ENCODE results near the gene CPTP. TPM values are rescaled to one million over a fixed set of nuclear protein-coding genes. Genes with fewer than 3 reads are reported as not detected.
A peak's percentile ranks its signal among the peaks of the same experiment; 100 is the strongest.

The CPTP gene
- polyA plus RNA-seq, 6 donors from 2014 or later: 7.9 to 16.9 (median 10.7) TPM

DNA sequence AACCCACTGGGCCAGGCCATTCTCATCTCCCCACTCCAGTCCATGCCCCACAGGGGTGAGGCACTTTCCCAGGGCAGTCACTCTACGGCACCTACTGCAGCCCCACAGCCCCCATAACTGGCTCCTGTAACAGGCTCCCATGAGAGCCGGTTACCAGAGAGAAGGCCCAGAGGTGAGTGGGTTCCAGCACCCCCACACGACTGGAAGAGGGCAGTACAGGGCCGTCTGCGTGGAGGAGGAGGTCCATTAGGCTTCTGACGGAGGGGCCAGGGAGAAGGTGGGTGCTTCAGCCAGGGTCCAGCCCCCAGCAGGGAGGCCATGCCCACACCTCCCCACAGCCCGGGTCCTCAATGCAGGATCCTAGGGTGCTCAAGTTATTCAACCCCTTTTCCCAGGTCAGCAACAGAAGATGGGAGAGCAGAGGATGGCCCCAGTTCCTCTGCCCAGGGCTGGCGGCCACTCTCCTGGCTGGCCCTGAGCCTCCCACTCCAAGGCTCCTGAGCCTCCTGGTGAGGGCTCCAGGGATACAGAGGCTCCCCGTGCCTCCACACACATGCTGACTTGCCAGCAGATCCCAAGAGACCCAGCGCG, 18.4 kb upstream of the CPTP start:
- ATAC-seq (ENCODE audit: low read depth in 2 of 2) (no peak), DNase-seq (no peak)
- Mint-ChIP-seq H3K27ac (peak overlapping the region; percentile 75 to 94 (median 80)), H3K36me3 (no peaks in the 10 kb centered on the region), H3K9me3 (no peaks in the 10 kb centered on the region), H3K27me3 (no peaks in the 10 kb centered on the region), H3K4me3 (peak overlapping the region; percentile 75 to 93 (median 88)), H3K4me1 (peaks cover 19 to 30% (median 20%) of the 10 kb centered on the region in 3 donors)

DNA sequence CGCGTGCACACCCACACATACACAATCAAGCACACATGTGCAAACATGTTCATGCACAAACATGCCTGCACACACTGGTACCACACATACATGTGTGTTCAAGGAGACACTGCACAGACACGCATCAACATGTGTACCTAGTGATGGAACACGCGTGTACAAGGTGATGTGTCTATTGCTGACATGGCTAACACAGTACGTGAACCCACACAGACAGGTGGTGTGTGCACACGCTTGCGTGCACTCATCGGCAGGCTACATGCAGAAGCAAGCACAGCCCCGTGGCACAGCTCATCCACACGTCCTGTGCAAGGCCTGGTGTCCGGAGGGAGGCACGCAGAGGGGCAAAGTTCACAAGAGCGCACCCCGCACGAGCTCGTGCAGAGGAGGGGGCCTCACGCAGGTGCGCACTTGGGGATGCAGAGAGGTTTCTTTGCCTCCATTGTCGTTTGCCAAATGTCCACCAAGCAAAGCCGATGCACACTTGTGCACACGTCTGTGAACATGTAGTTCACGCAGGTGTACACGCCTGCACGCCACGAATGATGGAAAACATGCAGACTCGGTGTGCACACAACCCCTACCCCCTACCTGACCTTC, 17.8 kb upstream of the CPTP start:
- H3K36me3 Mint-ChIP-seq: no peaks in the 10 kb centered on the region
- peak overlapping the region; percentile 76 to 94 (median 84) for H3K27ac Mint-ChIP-seq
- H3K9me3 Mint-ChIP-seq: no peaks in the 10 kb centered on the region
- peaks cover 19 to 30% (median 20%) of the 10 kb centered on the region in 3 donors for H3K4me1 Mint-ChIP-seq
- H3K27me3 Mint-ChIP-seq: no peaks in the 10 kb centered on the region
- H3K4me3 Mint-ChIP-seq: peak overlapping the region; percentile 75 to 93 (median 88)
- no peak for DNase-seq
- no peak for ATAC-seq (ENCODE audit: low read depth in 2 of 2)

DNA sequence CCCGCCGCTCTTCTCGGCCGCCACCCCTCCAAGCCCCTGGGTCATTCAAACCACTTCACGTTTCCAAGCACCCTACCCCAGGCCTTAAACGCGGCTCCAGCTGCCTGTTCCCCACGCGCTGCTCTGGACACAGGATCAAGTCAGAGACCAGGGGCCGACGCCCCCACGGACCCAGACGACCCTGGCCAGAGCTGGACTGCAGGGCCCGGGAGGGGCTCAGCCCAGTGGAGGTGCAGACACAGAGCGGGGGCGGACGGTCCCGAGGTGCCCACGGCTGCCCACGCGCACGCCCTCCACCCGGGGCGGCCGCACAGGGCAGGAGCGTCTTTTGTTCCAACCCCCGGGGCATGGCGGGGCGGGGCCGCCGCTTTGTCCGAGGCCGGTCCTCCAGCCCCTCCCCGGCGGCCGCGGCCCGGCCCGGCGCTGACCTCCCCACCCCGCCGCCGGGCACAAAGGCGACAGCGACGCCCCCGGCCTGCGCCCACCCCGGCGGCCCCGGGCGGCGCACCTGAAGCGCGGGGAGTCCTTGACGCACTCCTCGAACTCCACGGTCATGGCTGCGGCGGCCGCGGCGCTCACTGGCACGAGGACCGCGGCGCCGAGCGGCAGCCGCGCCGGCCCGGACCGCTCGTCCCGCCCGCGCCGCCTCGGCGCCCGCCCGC, 17.2 kb upstream of the CPTP start:
- Mint-ChIP-seq H3K9me3 (no peaks in the 10 kb centered on the region), H3K4me3 (peak overlapping the region; percentile 79 to 93 (median 88)), H3K27ac (peak overlapping the region in 5 of 6 donors; percentile 81 to 94 (median 86)), H3K36me3 (no peaks in the 10 kb centered on the region), H3K4me1 (peaks cover 19 to 30% (median 20%) of the 10 kb centered on the region in 3 donors), H3K27me3 (no peaks in the 10 kb centered on the region)
- no peak for ATAC-seq (ENCODE audit: low read depth in 2 of 2)
- no peak for DNase-seq

DNA sequence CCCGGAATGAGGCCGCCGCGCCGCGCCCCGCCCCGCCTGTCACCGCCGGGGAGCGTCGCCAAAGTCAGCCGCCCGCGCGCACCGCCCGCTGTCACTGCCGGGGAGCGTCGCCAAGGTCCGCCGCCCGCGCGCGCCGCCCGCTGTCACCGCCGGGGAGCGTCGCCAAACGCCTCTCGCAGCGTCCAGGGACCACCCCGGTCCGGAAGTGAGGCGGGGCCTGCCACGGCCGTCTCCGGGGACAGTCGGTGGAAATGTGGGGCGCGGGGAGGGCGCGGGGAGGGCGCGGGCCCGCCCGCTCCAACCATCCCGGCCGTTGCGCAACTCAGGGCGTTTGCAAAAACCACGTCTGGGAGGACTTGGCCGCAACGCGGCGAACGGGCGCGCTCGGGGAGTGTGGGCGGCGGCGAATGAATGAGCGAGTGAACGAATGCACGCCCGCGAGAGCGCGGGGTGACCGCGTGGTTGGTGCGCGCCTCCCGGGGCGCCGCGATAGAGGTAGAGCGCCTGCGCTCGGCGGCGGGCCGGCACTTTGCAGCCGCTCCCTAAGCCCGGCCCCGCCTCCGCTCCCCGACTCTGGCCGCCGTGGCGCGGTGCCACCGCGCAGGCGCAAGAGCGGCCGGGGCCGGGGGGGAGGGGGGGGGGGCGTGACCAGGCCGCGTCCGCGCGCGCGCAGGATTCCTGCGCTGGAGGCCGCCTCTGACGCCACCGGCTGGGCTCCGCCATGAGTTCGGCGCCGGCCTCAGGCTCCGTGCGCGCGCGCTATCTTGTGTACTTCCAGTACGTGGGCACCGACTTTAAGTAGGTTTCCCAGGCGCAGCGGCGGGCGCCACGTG, 16.5 kb upstream of the CPTP start, which contains the start of the genes ACAP3 and PUSL1:
Gene ACAP3 (minus strand): TSS at position 8 of the 833 bp plus-strand sequence. CDS start 115 bp downstream, outside the sequence.
Gene PUSL1 (plus strand): TSS at position 675 of the 833 bp plus-strand sequence. CDS start 47 bp downstream, at position 722.
- peak within 1 kb of the TSS; percentile 79 to 95 (median 88) for H3K4me3 Mint-ChIP-seq
- H3K36me3 Mint-ChIP-seq: no peaks in the 10 kb centered on the region
- peak within 1 kb of the TSS; percentile 81 to 96 (median 91) for H3K27ac Mint-ChIP-seq
- no peaks in the 10 kb centered on the region for H3K27me3 Mint-ChIP-seq
- no peaks in the 10 kb centered on the region for H3K9me3 Mint-ChIP-seq
- DNase-seq: peak; percentile 89
- ATAC-seq (ENCODE audit: low read depth in 2 of 2): peak; percentile 66 to 71
- peaks cover 19 to 30% (median 20%) of the 10 kb centered on the region in 3 donors for H3K4me1 Mint-ChIP-seq

DNA sequence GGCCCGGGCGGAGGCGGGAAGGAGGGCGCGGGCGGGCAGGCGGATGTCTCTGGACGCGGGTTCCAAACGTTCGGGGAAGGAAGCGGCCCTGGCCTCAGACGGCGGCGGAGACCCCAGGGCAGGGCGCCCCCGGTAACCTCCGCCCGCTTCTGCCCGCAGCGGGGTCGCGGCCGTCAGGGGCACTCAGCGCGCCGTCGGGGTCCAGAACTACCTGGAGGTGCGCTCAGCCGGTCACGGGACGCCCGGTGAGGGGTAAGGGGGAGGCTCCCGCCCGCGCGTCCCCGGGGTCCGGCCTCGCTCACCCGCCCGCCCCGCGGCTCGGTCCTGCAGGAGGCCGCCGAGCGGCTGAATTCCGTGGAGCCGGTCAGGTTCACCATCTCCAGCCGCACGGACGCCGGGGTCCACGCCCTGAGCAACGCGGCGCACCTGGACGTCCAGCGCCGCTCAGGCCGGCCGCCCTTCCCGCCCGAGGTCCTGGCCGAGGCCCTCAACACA, 15.8 kb upstream of the CPTP start:
- Mint-ChIP-seq H3K4me3 (peak overlapping the region; percentile 79 to 95 (median 86)), H3K36me3 (no peaks in the 10 kb centered on the region), H3K4me1 (peaks cover 19 to 30% (median 20%) of the 10 kb centered on the region in 3 donors), H3K27me3 (no peaks in the 10 kb centered on the region), H3K27ac (peak overlapping the region; percentile 70 to 96 (median 86)), H3K9me3 (no peaks in the 10 kb centered on the region)
- ATAC-seq (ENCODE audit: low read depth in 2 of 2): no peak
- DNase-seq: no peak

DNA sequence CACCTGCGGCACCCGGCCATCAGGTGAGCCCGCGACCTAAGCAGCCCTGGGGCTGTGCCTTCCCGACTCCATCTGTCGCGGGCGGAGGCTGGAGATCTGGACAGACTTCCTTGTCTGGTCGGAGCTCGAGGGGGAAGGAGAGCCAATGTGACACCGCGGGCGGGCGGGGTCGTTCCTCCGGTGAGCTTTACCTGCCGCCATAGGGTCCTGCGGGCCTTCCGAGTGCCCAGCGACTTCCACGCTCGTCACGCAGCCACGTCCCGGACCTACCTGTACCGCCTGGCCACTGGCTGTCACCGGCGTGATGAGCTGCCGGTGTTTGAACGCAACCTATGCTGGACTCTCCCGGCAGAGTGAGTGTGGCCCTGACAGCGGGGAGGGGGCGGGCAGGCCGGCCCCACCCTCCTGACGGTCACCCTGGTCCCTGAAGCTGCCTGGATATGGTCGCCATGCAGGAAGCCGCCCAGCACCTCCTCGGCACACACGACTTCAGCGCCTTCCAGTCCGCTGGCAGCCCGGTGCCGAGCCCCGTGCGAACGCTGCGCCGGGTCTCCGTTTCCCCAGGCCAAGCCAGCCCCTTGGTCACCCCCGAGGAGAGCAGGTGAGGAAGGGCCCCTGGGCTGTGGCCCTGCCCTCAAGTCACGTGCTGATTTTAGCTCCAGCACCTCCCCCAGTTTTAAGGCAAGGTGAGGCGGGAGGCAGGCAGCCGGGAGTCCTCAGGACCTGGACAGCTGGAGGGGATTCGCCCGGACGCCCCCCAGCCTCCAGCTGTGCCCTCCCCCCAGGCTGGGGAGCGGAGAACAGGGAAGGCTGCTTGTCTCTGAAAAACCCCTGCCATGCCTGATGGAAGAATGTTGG, 15.1 kb upstream of the CPTP start:
- H3K9me3 Mint-ChIP-seq: no peaks in the 10 kb centered on the region
- peak overlapping the region; percentile 34 to 89 (median 74) for H3K4me3 Mint-ChIP-seq
- H3K4me1 Mint-ChIP-seq: peaks cover 18 to 28% (median 20%) of the 10 kb centered on the region in 3 donors
- ATAC-seq (ENCODE audit: low read depth in 2 of 2): no peak
- DNase-seq: no peak
- H3K27me3 Mint-ChIP-seq: no peaks in the 10 kb centered on the region
- no peaks in the 10 kb centered on the region for H3K36me3 Mint-ChIP-seq
- peak overlapping the region in 3 of 6 donors; percentile 42 to 79 (median 47) for H3K27ac Mint-ChIP-seq

DNA sequence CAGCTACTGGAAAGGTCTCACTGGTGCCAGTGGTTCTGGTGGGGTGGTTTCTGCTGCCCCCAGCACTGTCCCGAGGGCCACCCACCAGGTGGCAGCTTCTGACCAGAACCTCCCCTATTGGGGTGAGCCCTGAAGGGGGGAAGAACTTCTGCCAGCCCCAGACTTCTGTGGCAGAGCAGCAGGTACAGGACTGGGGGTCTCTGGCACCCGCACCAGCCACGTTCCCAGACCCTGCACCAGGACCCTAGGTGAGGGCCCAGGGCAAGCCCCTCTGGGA, 14.6 kb upstream of the CPTP start:
- H3K27me3 Mint-ChIP-seq: no peaks in the 10 kb centered on the region
- no peak overlapping the region for H3K27ac Mint-ChIP-seq
- DNase-seq: no peak
- peak overlapping the region in 7 of 8 donors; percentile 19 to 89 (median 70) for H3K4me3 Mint-ChIP-seq
- H3K4me1 Mint-ChIP-seq: peaks cover 18 to 26% (median 20%) of the 10 kb centered on the region in 3 donors
- no peaks in the 10 kb centered on the region for H3K36me3 Mint-ChIP-seq
- no peak for ATAC-seq (ENCODE audit: low read depth in 2 of 2)
- H3K9me3 Mint-ChIP-seq: no peaks in the 10 kb centered on the region

DNA sequence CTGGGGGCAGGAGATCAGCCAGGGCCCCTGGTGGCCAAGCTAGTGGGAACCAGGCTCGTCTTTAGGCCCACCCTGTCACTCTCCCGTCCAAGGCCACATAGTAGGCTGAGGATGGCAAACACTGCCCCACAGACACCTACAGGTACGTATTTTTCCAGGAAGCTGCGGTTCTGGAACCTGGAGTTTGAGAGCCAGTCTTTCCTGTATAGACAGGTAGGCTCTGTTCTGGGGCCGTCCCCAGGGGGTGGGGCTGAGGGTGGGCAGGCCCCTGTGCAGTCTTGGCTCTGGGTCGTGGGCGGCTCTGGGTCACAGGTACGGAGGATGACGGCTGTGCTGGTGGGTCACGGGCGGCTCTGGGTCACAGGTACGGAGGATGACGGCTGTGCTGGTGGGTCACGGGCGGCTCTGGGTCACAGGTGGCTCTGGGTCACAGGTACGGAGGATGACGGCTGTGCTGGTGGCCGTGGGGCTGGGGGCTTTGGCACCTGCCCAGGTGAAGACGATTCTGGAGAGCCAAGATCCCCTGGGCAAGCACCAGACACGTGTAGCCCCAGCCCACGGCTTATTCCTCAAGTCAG, 14.0 kb upstream of the CPTP start:
- Mint-ChIP-seq H3K9me3 (no peaks in the 10 kb centered on the region), H3K36me3 (no peaks in the 10 kb centered on the region), H3K4me3 (peak overlapping the region in 6 of 8 donors; percentile 24 to 87 (median 76)), H3K4me1 (peaks cover 15 to 23% (median 21%) of the 10 kb centered on the region in 3 donors), H3K27me3 (no peaks in the 10 kb centered on the region), H3K27ac (peak overlapping the region in 2 of 6 donors; percentile 49 to 65)
- DNase-seq: no peak
- ATAC-seq (ENCODE audit: low read depth in 2 of 2): no peak

DNA sequence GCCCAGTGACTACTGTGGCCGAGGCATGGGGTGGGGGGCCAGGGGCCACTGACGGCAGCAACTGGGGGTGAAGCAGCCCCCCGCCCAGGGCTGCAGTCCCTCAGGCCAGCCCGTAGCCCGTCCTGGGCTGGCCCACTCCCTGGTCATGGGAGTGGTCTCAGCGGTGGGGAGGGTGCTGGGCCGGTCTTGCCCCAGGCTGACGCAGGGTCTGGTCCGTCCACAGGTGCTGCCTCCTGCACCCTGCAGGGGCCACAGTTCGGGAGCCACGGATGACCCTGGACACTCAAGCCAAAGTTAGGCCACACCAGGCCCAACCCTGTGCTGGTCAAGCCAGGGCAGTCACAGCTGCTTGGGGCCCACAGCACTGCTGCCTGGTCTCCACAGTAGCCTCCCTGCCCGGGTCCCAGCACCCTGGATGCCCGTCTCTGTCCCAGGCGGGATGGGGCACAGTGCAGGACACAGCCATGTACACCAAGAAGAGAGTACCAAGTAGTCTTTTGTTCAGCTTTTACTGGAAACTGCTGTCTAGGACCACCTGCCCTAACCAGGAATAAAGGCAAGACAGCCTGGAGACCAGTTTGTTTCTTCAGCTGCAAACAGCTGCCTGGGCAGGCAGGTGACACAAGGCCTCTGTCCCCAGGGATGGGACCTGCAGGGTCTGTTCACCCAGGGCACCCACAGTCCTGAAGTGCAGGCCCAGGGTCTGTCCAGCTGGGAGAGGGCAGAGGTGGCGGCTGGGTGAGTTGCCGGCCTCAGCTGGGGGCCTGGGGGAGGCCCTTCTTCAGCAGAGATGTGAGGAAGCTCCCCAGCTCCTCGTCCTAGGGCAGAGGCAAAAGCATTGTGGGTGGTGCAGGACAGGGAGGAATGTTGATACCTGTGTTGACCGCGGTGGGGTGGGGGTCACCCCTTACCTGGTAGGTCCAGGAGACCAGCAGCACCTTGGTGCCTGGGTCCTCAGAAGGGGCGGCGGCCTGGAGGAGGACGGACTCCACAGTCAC, 13.2 kb upstream of the CPTP start:
- DNase-seq (no peak), ATAC-seq (ENCODE audit: low read depth in 2 of 2) (no peak)
- Mint-ChIP-seq H3K4me3 (peak overlapping the region in 3 of 8 donors; percentile 63 to 87 (median 72)), H3K9me3 (no peaks in the 10 kb centered on the region), H3K27me3 (no peaks in the 10 kb centered on the region), H3K4me1 (peaks cover 8 to 14% (median 14%) of the 10 kb centered on the region in 3 donors), H3K27ac (peak overlapping the region in 1 of 6 donors; percentile 38), H3K36me3 (no peaks in the 10 kb centered on the region)

DNA sequence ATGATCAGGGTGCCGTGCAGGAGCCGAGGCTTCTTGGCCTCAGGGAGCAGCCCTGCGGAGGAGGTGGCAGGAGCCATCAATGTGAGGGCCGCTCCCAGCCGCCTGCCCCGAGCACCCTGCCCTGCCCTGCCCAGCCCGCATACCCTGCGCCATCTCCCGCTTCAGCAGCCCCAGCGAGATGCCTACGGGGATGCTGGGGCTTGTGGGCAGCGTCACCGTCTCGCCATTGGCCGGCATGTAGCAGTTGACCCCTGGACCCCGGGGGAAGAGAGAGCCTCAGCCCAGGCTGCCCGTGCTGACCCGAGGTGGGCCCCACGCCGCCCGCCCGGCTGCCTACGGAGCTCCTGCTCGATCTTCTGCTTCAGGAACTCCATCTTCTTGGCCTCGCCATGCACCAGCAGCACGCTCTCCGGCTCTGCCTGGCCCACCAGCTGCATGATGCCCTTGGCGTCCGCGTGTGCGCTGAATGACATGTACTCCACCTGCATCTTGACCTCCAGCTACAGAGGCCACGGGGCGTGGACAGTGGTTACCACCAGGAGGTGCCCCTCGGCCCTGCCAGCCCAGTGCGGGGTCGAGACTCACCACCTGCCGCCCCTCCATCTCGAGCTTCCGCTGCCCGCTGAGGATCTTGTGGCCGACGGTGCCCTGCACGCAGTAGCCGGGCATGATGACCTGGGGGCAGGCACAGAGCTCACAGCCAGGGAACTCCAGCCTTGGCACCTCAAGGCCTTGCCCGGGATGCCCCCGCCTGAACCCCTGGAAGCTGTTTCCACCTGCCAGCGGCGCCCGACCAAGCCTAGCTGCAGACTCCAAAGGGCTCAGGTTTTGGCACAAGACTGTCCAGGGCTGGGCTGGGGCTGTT, 11.9 kb upstream of the CPTP start:
- H3K36me3 Mint-ChIP-seq: no peaks in the 10 kb centered on the region
- no peaks in the 10 kb centered on the region for H3K9me3 Mint-ChIP-seq
- H3K27me3 Mint-ChIP-seq: no peaks in the 10 kb centered on the region
- DNase-seq (no peak), ATAC-seq (ENCODE audit: low read depth in 2 of 2) (no peak)
- no peak overlapping the region for H3K27ac Mint-ChIP-seq
- H3K4me3 Mint-ChIP-seq: no peak overlapping the region
- peaks cover 2 to 5% (median 5%) of the 10 kb centered on the region in 3 donors for H3K4me1 Mint-ChIP-seq
